Measurements from ENCODE around the gene ZBTB17. TPM values are rescaled to one million over a fixed set of nuclear protein-coding genes. Genes with fewer than 3 reads are reported as not detected.
A peak's percentile ranks its signal among the peaks of the same experiment; 100 is the strongest.

Gene ZBTB17
- total RNA-seq, 1 donor from 2014 or later = 42.2 TPM

DNA sequence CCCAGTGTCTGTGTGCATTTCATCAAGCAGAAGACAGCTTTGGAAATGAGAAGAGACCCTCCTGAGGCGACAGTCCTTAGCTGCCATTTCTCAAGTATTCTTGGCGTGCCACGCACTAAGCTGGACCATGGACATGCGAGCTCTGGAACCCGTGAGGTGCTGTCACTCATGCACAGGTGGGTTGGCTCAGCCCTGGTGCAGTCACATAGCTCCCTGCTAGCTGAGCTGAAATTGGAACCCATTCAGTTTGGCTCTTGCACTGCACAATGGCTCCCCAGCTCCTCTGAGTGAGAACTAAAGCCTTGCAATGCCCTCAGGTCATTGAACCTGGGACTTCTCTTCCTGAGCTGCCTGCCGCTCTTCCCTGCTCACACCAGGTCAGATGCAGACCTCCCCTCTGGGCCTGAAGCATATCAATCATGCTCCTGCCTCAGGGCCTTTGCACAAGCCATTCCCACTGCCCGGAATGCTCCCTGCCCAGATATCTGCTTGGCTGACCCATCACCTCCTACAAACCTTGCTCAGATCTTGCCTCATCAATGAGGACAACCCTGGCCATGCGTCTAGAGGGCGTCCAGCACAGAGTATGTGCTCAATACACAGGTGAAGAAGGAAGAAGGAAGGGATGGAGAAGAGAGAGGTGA lies 21.9 kb upstream of the ZBTB17 start:
- Mint-ChIP-seq H3K27me3 (peaks cover 11% of the 10 kb centered on the region), H3K9me3 (no peaks in the 10 kb centered on the region), H3K4me1 (ENCODE audit: unreplicated experiment) (no peaks in the 10 kb centered on the region), H3K27ac (no peak overlapping the region), H3K4me3 (no peak overlapping the region), H3K36me3 (no peaks in the 10 kb centered on the region)
- no peak for DNase-seq (ENCODE audit: extremely low spot score, unreplicated experiment)
- no peak for TF ChIP-seq CTCF (conservative IDR thresholded peaks at IDR 0.05)

- peaks cover 11% of the 10 kb centered on the region for H3K27me3 Mint-ChIP-seq
- no peak for TF ChIP-seq CTCF (conservative IDR thresholded peaks at IDR 0.05)
- H3K27ac Mint-ChIP-seq = no peak overlapping the region
- no peak overlapping the region for H3K4me3 Mint-ChIP-seq
- DNase-seq (ENCODE audit: extremely low spot score, unreplicated experiment) = no peak
- H3K4me1 Mint-ChIP-seq (ENCODE audit: unreplicated experiment) = no peaks in the 10 kb centered on the region
- H3K36me3 Mint-ChIP-seq = no peaks in the 10 kb centered on the region
- H3K9me3 Mint-ChIP-seq = no peaks in the 10 kb centered on the region
Measured at GRCh38 chr1:15997076-15997585, 21.2 kb upstream of the ZBTB17 start.

GRCh38 chr1:15994590-15995351 lies 18.9 kb upstream of the ZBTB17 start:
- Mint-ChIP-seq H3K4me3 (no peak overlapping the region), H3K36me3 (no peaks in the 10 kb centered on the region), H3K27ac (no peak overlapping the region), H3K9me3 (no peaks in the 10 kb centered on the region), H3K4me1 (ENCODE audit: unreplicated experiment) (no peaks in the 10 kb centered on the region), H3K27me3 (peaks cover 11% of the 10 kb centered on the region)
- TF ChIP-seq CTCF (conservative IDR thresholded peaks at IDR 0.05) = peak; percentile 76
- no peak for DNase-seq (ENCODE audit: extremely low spot score, unreplicated experiment)

GRCh38 chr1:15994081-15994480 lies 18.2 kb upstream of the ZBTB17 start:
- H3K27me3 Mint-ChIP-seq = peaks cover 9% of the 10 kb centered on the region
- no peaks in the 10 kb centered on the region for H3K9me3 Mint-ChIP-seq
- no peak overlapping the region for H3K4me3 Mint-ChIP-seq
- H3K27ac Mint-ChIP-seq = no peak overlapping the region
- H3K36me3 Mint-ChIP-seq = no peaks in the 10 kb centered on the region
- TF ChIP-seq CTCF (conservative IDR thresholded peaks at IDR 0.05) = no peak
- no peak for DNase-seq (ENCODE audit: extremely low spot score, unreplicated experiment)
- no peaks in the 10 kb centered on the region for H3K4me1 Mint-ChIP-seq (ENCODE audit: unreplicated experiment)

DNA sequence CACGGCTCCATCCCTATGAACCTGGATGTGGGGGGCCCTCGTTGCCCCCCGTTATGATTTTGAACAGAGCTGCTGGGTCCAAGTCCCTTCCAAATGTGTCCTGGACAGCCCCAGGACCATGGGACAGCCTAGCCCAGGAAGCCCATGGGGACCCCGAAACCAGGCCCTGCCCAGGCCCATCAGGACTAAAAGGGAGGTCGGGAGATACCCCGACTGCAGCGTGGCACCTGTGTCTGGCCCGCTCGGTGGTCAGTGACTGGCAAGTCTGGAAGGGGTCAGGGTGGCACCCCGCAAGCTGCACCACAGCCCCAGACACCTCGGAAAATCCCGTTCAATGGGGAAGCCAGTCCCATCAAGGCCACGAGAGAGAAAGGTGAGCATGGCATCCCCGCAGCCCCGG lies 17.8 kb upstream of the ZBTB17 start:
- TF ChIP-seq CTCF (conservative IDR thresholded peaks at IDR 0.05) = no peak
- H3K4me1 Mint-ChIP-seq (ENCODE audit: unreplicated experiment) = no peaks in the 10 kb centered on the region
- H3K27me3 Mint-ChIP-seq = peaks cover 6% of the 10 kb centered on the region
- DNase-seq (ENCODE audit: extremely low spot score, unreplicated experiment) = no peak
- H3K27ac Mint-ChIP-seq = no peak overlapping the region
- no peaks in the 10 kb centered on the region for H3K9me3 Mint-ChIP-seq
- no peaks in the 10 kb centered on the region for H3K36me3 Mint-ChIP-seq
- H3K4me3 Mint-ChIP-seq = no peak overlapping the region

Data from type B pancreatic cell (in vitro differentiated cells).